IMR-90 (cell line): ENCODE measurements around the gene MOB3B. TPM values are rescaled to one million over a fixed set of nuclear protein-coding genes. Genes with fewer than 3 reads are reported as not detected.

Experiments used
- ATAC-seq: fragments of 200-7000 bp; cut with Tn5 transposase; 2 replicates; pipeline ENCODE4 v1.9.1; 2020; ENCODE audit warnings: low read depth, mild to moderate bottlenecking, moderate library complexity
- BruUV-seq: library from RNA; stranded (reverse); fragments of 400-500 nt; replicated peaks from 2 replicates; lab custom pipeline; 2021; lab: Mats Ljungman, UMichigan
- CTCF ChIA-PET: fragments of 300-600 bp; formaldehyde crosslinking; extraction: SDS; loops from one replicate; lab custom pipeline; 2021; ENCODE audit warnings: antibody characterized with exemption; lab: Yijun Ruan, JAX
- POLR2A ChIA-PET: fragments of 300-600 bp; sonication (Branson Sonifier 250); formaldehyde crosslinking; loops from one replicate; lab custom pipeline; 2022; ENCODE audit warnings: antibody characterized with exemption; ENCODE audit not compliant: unreplicated experiment; lab: Charles Lee
- DNase-seq: peaks from one replicate; pipeline ENCODE4 v3.0.0; 2013
- H2AFZ ChIP-seq: replicated peaks from 2 replicates; pipeline ENCODE3; 2013; ENCODE audit warnings: low read length, mild to moderate bottlenecking; ENCODE audit not compliant: poor library complexity
- H2AK5ac ChIP-seq: 2 replicates; pipeline ENCODE4 v1.6.1; 2013; ENCODE audit warnings: low read depth, low read length, inconsistent platforms
- H2AK9ac ChIP-seq: replicated peaks from 2 replicates; pipeline ENCODE3; 2013; ENCODE audit warnings: mild to moderate bottlenecking, low read depth, low read length, moderate library complexity; ENCODE audit not compliant: poor library complexity
- H2BK120ac ChIP-seq: 2 replicates; pipeline ENCODE4 v1.6.1; 2013; ENCODE audit warnings: low read depth, low read length, inconsistent platforms
- H2BK15ac ChIP-seq: 3 replicates; pipeline ENCODE4 v1.6.1; 2013; ENCODE audit warnings: low read depth, low read length, inconsistent platforms
- H2BK20ac ChIP-seq: 2 replicates; pipeline ENCODE4 v1.6.1; 2013; ENCODE audit warnings: low read depth, mild to moderate bottlenecking, inconsistent platforms, low read length, moderate library complexity
- H2BK5ac ChIP-seq: 2 replicates; pipeline ENCODE4 v1.6.1; 2013; ENCODE audit warnings: mild to moderate bottlenecking, low read depth, low read length, inconsistent platforms; ENCODE audit not compliant: poor library complexity, severe bottlenecking
- H3K14ac ChIP-seq: replicated peaks from 2 replicates; pipeline ENCODE4 v1.6.1; 2013; ENCODE audit warnings: low read depth, low read length, inconsistent platforms
- H3K18ac ChIP-seq: 2 replicates; pipeline ENCODE4 v1.6.1; 2013; ENCODE audit warnings: low read depth, low read length, control low read depth
- H3K23ac ChIP-seq: 2 replicates; pipeline ENCODE4 v1.6.1; 2013; ENCODE audit warnings: low read depth, low read length, inconsistent platforms
- H3K27ac ChIP-seq: 2 replicates; pipeline ENCODE4 v1.5.1; 2013; ENCODE audit warnings: mild to moderate bottlenecking, control low read depth, low read length; ENCODE audit not compliant: insufficient read depth
- H3K27me3 ChIP-seq: 2 replicates; pipeline ENCODE4 v1.6.1; 2013; ENCODE audit warnings: low read length; ENCODE audit not compliant: control insufficient read depth, insufficient read depth
- H3K36me3 ChIP-seq: 2 replicates; pipeline ENCODE4 v1.6.1; 2013; ENCODE audit warnings: low read length, mixed read lengths; ENCODE audit not compliant: control insufficient read depth, insufficient read depth
- H3K4ac ChIP-seq: 2 replicates; pipeline ENCODE4 v1.6.1; 2013; ENCODE audit warnings: low read depth, low read length, inconsistent platforms
- H3K4me1 ChIP-seq: 2 replicates; pipeline ENCODE4 v1.6.1; 2013; ENCODE audit warnings: low read length, mixed read lengths; ENCODE audit not compliant: control insufficient read depth, insufficient read depth
- H3K4me2 ChIP-seq: 2 replicates; pipeline ENCODE4 v1.6.1; 2013; ENCODE audit warnings: low read depth, mild to moderate bottlenecking, control low read depth, low read length, moderate library complexity
- H3K4me3 ChIP-seq: 2 replicates; pipeline ENCODE4 v1.5.1; 2013; ENCODE audit warnings: low read depth, mild to moderate bottlenecking, control low read depth, low read length, moderate library complexity; ENCODE audit not compliant: insufficient read depth
- H3K56ac ChIP-seq: 2 replicates; pipeline ENCODE4 v1.6.1; 2013; ENCODE audit warnings: low read length, inconsistent platforms; ENCODE audit not compliant: insufficient read depth; ENCODE audit errors: extremely low read depth
- H3K79me1 ChIP-seq, 2 experiments: 2 replicates each; pipeline ENCODE4 v1.6.1; 2013; ENCODE audit warnings: low read length in 2 of 2, inconsistent platforms in 1 of 2, low read depth in 1 of 2
- H3K9ac ChIP-seq: 2 replicates; pipeline ENCODE4 v1.6.1; 2013; ENCODE audit warnings: low read depth, low read length, control low read depth
- H3K9me1 ChIP-seq: 2 replicates; pipeline ENCODE4 v1.6.1; 2013; ENCODE audit warnings: low read length, inconsistent platforms; ENCODE audit not compliant: insufficient read depth
- H3K9me3 ChIP-seq: 2 replicates; pipeline ENCODE4 v1.6.1; 2013; ENCODE audit warnings: low read length; ENCODE audit not compliant: control insufficient read depth, insufficient read depth
- H4K20me1 ChIP-seq: 2 replicates; pipeline ENCODE4 v1.6.1; 2013; ENCODE audit warnings: low read length, inconsistent platforms; ENCODE audit not compliant: insufficient read depth
- H4K5ac ChIP-seq: 2 replicates; pipeline ENCODE4 v1.6.1; 2013; ENCODE audit warnings: mild to moderate bottlenecking, low read depth, low read length, control low read depth
- H4K8ac ChIP-seq, 2 experiments: 2 replicates each; pipeline ENCODE4 v1.6.1; 2013; ENCODE audit warnings: low read depth in 2 of 2, low read length in 2 of 2, control low read depth in 1 of 2, inconsistent platforms in 1 of 2
- H4K91ac ChIP-seq: 2 replicates; pipeline ENCODE4 v1.6.1; 2013; ENCODE audit warnings: low read depth, low read length, inconsistent platforms; ENCODE audit not compliant: insufficient read depth
- BHLHE40 ChIP-seq: fragments of 150-350 bp; IDR thresholded peaks from 2 replicates; pipeline ENCODE4 v1.6.1; 2016; ENCODE audit warnings: mild to moderate bottlenecking, low read depth, low read length
- CEBPB ChIP-seq: IDR thresholded peaks from 2 replicates; pipeline ENCODE4 v1.6.1; 2012; ENCODE audit warnings: low read depth, low read length, improper control_type of control experiment
- CHD1 ChIP-seq: IDR thresholded peaks from 2 replicates; pipeline ENCODE4 v1.6.1; 2012; ENCODE audit warnings: low read depth, low read length, improper control_type of control experiment
- CTCF ChIP-seq: conservative IDR thresholded peaks from 2 replicates; pipeline ENCODE4 v1.5.1; 2012; ENCODE audit warnings: mild to moderate bottlenecking, low read depth, low read length, improper control_type of control experiment
- MAFK ChIP-seq: IDR thresholded peaks from 2 replicates; pipeline ENCODE4 v1.6.1; 2012; ENCODE audit warnings: low read depth, low read length, improper control_type of control experiment
- MXI1 ChIP-seq: IDR thresholded peaks from 2 replicates; pipeline ENCODE4 v1.6.1; 2012; ENCODE audit warnings: low read depth, mild to moderate bottlenecking, low read length, moderate library complexity, borderline replicate concordance
- NFE2L2 ChIP-seq: fragments of 150-350 bp; IDR thresholded peaks from 2 replicates; pipeline ENCODE4 v1.6.1; 2016; ENCODE audit warnings: low read depth, mild to moderate bottlenecking, low read length
- POLR2A ChIP-seq: IDR thresholded peaks from 2 replicates; pipeline ENCODE4 v1.6.1; 2012; ENCODE audit warnings: mild to moderate bottlenecking, low read depth, low read length
- RCOR1 ChIP-seq: IDR thresholded peaks from 2 replicates; pipeline ENCODE4 v1.6.1; 2012; ENCODE audit warnings: mild to moderate bottlenecking, low read length, improper control_type of control experiment; ENCODE audit not compliant: insufficient replicate concordance
- RFX5 ChIP-seq: IDR thresholded peaks from 2 replicates; pipeline ENCODE4 v1.8.0; 2012; ENCODE audit warnings: low read depth, mild to moderate bottlenecking, low read length, moderate library complexity
- SMC3 ChIP-seq: fragments of 150-350 bp; IDR thresholded peaks from 2 replicates; pipeline ENCODE4 v1.6.1; 2016; ENCODE audit warnings: low read depth, mild to moderate bottlenecking, antibody characterized with exemption, low read length, moderate library complexity
- dilution Hi-C: fragments of 300-500 bp; cut with HindIII; formaldehyde crosslinking; loops from one replicate; pipeline ENCODE4 v1.14.3; 2018; ENCODE audit warnings: low sequenced_read_pairs; ENCODE audit not compliant: unreplicated experiment
- in situ Hi-C: fragments of 300-500 bp; cut with MboI; formaldehyde crosslinking; loops from 3 replicates; pipeline ENCODE4 v1.14.3; 2019; ENCODE audit warnings: low sequenced_read_pairs, inconsistent platforms, mixed read lengths
- intact Hi-C: fragments of 100-400 bp; cut with micrococcal nuclease; formaldehyde crosslinking; loops from 2 replicates; pipeline ENCODE4 v1.10.0; 2022
- polyA plus RNA-seq, 3 experiments: library from polyadenylated mRNA; depleted of rRNA; stranded (reverse); fragments of >200 nt; gene quantifications; 2 replicates each; pipeline ENCODE4 v1.2.3, GENCODE V29; 2012; ENCODE audit warnings: low replicate concordance in 1 of 3
- total RNA-seq: library from RNA; depleted of rRNA; stranded (reverse); fragments of >200 nt; gene quantifications from 2 replicates; pipeline ENCODE4 v1.2.3, GENCODE V29; 2012

The MOB3B gene
- total and polyA plus RNA-seq, 2 of the 4 experiments (the other 2 are of a cell fraction): under 0.01 to 0.02 TPM

- H2AFZ ChIP-seq: no peak overlapping the region
- POLR2A ChIA-PET: no interaction called here
- H3K79me1 ChIP-seq: no peaks in the 10 kb centered on the region
- no peaks in the 10 kb centered on the region for H3K36me3 ChIP-seq
- dilution Hi-C loops: no loop called here
- no peak overlapping the region for H3K18ac ChIP-seq
- no peak overlapping the region for H3K14ac ChIP-seq
- H3K9ac ChIP-seq: no peak overlapping the region
- H4K20me1 ChIP-seq: no peaks in the 10 kb centered on the region
- H2BK15ac ChIP-seq: no peak overlapping the region
- in situ Hi-C loops: no loop called here
- H3K4me3 ChIP-seq: no peak overlapping the region
- H2BK20ac ChIP-seq: no peak overlapping the region
- DNase-seq (no peak), ATAC-seq (no peak)
- no peak overlapping the region for H3K23ac ChIP-seq
- no peak overlapping the region for H2BK120ac ChIP-seq
- TF ChIP-seq MAFK (no peak), CEBPB (no peak), POLR2A (no peak), RCOR1 (no peak), RFX5 (no peak), MXI1 (no peak), BHLHE40 (no peak), SMC3 (no peak), CTCF (no peak), NFE2L2 (no peak), CHD1 (no peak)
- no peak overlapping the region for H3K56ac ChIP-seq
- no peak overlapping the region for H2AK9ac ChIP-seq
- H3K27ac ChIP-seq: no peak overlapping the region
- no peak overlapping the region for H4K5ac ChIP-seq
- no TSS peak for BruUV-seq
- intact Hi-C loops: no loop called here
- H3K9me1 ChIP-seq: no peaks in the 10 kb centered on the region
- no peaks in the 10 kb centered on the region for H3K9me3 ChIP-seq
- no peaks in the 10 kb centered on the region for H3K4me1 ChIP-seq
- no peaks in the 10 kb centered on the region for H3K27me3 ChIP-seq
- H4K8ac ChIP-seq: no peak overlapping the region
- H3K4ac ChIP-seq: no peak overlapping the region
- no peak overlapping the region for H2AK5ac ChIP-seq
- CTCF ChIA-PET: interaction anchor here (0.6 kb wide), 1 partner anchor 1799 kb away, joined by 5 read pairs; no protein-coding TSS in a partner anchor
- H4K91ac ChIP-seq: no peak overlapping the region
- H3K4me2 ChIP-seq: no peak overlapping the region
- H2BK5ac ChIP-seq: no peak overlapping the region
Observed at GRCh38 chr9:27404661-27405060, 125.0 kb downstream of the MOB3B start.
